Stimulated activated CD8-positive, alpha-beta memory T cell treated with anti-CD3 and anti-CD28 coated beads, Interleukin-12 subunit alpha, Interleukin-12 subunit beta, amount 100 ng/mL, for 4 hours (primary cell): ENCODE results near the gene ZBTB49.

ENCODE experiments used
- DNase-seq: peaks from one replicate; pipeline ENCODE4 v3.0.0-alpha.2; 2020; ENCODE audit warnings: low read depth

Gene ZBTB49

DNA sequence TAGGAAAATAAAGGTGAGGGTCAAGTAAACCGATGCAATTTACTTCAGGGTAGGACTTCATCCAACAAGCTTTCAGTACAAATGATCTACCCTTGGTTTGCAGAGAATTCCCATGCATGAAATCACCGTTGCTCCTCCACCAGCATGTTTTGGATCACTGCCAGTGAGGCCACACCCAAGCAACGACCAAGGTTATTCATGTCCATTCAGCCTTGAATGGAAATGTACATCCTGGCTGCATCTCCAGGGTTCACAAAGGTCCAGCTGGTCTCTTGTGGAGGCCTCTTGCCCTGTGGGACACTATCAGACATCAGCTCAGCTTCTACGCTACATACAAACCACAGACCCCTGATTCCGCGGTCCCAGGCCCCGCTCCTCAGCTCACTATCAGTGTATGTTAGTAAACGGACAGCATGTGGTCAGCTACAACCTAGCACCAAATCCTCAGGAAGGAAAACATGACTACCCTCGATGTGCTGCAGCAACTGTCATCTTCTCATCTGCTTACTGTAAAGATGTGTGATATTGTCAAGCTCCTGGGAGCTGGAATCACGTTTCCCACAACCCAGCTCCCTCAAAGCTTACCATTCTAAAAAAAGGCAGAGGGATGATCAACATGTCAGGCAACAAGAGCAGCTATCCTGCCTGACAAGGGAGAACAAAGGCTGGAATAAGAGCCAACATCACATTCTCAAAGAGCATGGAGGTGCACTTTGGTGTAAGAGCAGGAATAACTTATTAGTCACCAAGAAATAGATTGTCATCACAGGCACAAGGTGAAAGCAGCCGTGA lies 5.0 kb upstream of the ZBTB49 start:
- DNase-seq, result no peak

DNA sequence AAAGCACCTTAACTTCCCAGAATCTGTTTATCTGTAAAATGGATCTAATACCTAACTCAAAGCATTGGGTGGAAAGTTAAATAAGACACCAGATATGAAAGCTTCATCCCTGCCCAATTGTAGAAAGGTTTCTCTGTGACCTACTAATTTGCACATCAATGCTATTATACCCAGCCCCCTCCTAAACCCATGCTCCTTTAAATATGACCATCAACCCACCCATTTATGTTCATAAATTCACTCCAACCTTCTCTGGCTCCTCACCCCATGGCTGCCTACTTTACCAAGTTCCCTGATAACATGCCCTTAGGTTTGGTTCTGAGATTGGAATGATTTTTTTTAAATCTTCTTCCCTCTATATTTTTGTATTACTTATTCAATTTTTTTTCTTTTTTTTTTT lies 2.0 kb upstream of the ZBTB49 start:
- DNase-seq, result no peak

DNA sequence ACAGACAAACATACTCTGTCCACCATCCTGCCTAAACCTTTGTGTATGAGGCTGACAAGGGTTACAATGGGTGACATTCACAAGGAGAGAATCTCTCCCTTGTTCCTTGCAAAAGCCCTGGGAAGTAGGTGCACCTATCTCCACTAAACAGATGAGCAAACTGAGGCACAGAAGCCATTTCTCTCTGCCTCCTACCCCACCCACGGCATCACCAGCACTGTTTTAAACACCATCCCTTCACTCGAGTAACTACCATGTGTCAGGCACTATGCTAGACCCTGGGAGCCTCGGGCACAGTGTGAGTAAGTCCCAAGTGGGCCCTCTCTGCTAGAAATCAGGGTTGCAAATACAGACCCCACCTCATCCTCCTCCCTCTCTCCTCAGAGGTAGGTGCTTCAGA lies 996 bp upstream of the ZBTB49 start:
- DNase-seq, result no peak

DNA sequence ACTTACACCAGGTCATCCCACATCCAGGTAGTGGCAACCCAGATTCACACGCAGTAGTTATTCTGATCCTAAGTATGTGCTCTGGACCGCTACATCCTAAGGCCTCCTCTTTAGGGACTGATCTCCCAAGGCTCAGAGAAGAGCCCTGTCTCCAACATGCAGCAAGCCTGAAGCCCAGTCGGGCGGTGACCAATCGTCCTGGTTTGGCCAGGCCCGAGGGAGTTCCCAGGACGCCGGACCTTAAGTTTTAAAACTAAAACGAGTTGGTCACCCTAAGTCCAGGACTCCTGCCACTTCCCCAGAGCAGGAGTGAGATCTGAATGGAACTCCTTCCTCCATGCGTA lies 482 bp upstream of the ZBTB49 start:
- DNase-seq, result no peak

DNA sequence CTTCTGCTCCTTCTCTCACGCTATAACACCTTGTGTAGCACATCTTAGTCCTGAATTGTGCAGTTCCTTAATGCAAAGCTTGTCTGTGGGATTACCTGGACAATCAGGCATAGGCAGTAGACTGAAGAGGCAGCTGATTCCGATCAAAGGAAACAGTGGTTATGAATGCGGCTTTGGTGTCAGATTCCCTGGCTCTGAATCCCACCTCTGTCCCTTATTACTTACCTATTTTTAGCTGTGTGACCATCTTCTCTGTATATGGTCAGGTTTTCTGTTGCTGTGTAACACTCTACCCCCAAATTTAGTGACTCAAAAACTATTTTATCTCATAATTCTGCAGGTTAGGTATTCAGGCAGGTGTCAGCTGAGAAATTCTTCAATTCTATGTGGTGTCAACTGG lies 3.2 kb downstream of the ZBTB49 start:
- DNase-seq, result no peak

DNA sequence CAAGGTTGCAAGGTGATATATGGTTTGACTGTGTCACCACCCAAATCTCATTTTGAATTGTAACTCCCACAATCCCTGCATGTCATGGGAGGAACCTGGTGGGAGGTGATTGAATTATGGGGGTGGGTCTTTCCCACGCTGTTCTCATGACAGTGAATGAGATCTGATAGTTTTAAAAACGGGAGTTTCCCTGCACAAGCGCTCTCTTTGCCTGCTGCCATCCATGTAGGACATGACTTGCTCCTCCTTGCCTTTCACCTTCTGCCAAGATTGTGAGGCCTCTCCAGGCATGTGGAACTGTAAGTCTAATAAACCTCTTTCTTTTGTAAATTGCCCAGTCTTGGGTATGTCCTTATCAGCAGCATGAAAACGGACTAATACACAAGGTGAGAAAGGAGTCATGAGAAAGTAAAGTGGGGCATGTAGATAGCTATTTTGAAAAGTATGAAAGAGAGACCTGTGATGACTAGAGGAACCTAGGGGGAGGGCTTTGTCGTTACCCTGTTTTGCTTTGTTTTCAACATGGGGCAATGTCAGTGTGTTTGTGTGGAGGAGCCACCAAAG lies 6.3 kb downstream of the ZBTB49 start:
- DNase-seq, result no peak

DNA sequence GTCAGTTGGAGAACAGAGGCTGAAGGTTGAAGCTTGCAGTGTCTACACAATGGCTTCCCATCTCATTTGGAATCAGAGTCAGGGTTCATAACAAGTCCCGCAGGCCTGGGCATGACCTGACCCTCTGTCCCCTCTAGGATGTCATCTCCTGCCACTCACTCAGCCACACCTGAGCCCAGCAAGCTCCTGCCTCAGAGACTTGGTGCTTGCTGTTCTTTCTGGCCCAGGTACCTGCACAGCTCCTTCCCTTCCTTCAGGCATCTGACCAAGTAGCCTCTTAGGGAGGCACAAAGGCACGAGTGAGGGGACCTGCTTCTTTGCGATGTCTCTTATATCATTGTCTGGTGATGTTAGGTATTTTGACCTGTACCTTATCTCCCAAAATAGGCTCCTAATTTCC lies 9.0 kb downstream of the ZBTB49 start:
- DNase-seq, result no peak

DNA sequence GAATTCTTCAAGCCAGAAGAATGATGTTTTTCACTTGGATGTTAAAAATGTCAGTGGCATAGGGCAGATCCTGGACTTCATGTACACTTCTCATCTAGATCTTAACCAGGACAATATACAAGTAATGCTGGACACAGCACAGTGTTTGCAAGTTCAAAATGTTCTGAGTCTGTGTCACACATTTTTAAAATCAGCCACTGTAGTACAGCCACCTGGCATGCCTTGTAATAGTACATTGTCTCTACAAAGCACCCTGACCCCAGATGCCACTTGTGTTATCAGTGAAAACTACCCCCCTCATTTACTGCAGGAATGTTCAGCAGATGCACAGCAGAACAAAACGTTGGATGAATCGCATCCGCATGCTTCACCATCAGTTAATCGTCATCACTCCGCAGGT lies 11.9 kb downstream of the ZBTB49 start:
- DNase-seq, result no peak

DNA sequence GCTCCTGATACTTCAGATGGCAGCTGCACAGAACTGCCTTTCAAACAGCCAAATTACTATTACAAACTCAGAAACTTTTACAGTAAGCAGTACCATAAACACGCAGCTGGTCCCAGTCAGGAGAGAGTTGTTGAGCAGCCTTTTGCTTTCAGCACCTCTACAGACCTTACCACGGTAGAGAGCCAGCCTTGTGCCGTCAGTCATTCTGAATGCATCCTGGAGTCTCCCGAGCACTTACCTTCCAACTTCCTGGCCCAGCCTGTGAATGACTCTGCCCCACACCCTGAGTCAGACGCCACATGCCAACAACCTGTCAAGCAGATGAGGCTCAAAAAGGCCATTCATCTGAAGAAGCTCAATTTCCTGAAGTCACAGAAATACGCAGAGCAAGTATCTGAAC lies 12.4 kb downstream of the ZBTB49 start:
- no peak for DNase-seq

DNA sequence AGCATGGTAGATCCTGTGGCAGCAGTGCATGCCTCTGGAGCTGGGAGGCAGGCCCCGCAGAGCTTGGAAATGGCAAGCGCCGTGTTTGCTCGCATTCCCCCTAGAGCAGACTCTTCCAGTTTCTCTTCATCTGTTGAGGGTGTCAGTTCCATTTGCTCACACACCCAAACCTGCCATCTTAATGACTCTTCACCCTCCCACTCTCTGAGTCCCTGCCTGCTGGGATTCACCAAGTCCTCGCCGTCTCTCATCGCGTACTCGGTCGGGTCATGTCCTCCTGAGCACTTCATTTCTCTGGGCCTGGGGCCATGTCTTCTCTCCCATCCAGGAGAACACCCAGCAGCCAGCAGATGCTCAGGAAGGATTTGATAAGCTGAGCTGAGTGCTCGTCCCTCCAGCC lies 16.9 kb downstream of the ZBTB49 start:
- no peak for DNase-seq

DNA sequence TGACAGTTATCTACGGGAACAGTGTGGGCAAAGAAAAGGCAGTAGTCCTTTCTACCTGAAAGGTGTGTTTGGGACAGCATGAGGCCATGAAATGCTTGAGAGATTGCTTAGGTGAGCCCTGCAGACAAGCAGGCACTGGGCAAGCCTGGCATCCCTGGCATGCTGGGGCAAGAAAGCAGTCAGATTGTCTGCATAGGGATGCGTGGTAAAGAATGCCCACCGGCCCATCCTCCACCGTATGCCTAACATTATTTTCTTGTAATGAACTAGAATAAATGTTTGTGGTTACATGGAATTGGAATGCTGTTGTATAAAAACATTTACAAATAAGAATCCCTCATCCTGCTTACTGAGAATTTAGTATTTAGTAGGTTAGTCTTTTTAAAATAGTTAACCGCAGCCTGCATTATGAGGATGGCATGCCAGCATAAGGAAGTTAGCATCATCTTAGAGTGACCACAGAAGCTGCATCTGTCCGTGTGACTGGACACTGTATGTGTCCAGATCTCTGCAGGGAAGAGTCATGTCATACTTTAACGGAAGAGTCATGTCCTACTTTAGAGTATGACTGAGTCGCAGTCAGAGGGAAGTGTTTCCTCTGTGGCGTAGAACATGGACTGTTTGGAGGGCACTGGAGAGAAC lies 18.9 kb downstream of the ZBTB49 start:
- no peak for DNase-seq

DNA sequence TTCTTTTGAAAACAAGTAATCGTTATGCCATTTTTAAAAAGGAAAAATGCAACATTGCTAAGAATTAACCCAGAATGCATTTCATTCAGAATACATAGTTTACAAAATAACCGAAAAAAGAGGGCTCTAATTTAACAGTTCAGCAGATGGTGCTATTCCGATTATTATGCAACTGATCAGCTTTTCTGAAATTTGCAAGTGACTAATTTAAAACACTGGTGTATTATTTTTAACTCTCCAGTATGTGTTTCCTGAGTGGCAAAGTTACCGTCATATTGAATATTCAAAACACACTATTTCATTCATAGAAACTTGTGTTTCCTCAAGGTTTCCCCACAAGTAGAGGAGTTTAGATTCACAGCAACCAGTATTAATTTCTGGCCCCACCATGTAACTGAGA lies 21.1 kb downstream of the ZBTB49 start:
- no peak for DNase-seq

DNA sequence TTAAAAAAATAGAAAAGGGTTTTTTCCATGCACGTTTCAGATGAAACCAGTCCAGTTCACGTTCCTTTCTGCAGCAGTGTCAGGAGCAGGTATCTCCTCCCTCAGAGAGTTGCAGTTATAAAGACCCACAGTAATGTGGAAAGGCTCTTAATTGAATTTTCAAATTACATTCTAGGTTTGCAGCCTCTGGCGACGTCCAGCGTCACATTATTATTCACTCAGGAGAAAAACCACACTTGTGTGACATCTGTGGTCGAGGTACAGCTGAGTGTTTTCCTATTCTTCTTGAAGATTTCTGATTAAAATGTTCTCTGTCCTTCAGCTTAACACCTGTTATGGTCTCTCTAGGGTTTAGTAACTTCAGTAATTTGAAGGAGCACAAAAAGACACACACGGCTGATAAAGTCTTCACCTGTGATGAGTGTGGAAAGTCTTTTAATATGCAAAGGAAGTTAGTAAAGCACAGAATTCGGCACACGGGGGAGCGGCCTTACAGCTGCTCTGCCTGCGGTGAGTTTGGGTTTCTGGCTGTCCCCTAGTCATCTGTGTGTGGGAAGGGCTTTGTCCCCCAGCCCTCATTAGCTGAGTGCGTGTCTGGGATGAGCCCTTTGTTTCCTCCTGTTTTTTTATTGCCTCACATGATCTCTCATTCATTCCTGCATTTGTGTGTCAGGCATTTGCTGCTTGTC lies 25.6 kb downstream of the ZBTB49 start:
- DNase-seq, result no peak

DNA sequence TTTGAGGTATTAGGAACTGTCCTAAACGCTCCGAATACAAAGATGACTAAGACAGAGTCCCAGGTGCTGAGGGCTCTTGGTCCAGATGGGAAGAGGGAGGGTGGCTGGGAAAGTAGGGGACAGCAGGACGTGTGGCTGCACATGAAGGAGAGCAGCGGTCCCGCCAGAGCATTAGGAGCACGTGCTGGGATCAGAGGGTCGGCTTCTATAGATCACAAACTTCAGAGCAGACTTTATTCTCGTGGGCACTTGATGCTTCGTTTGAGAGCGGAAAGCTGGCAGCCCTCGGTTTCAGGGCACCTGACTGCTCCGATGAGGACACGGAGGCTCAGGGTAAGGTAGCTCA lies 26.1 kb downstream of the ZBTB49 start:
- no peak for DNase-seq

DNA sequence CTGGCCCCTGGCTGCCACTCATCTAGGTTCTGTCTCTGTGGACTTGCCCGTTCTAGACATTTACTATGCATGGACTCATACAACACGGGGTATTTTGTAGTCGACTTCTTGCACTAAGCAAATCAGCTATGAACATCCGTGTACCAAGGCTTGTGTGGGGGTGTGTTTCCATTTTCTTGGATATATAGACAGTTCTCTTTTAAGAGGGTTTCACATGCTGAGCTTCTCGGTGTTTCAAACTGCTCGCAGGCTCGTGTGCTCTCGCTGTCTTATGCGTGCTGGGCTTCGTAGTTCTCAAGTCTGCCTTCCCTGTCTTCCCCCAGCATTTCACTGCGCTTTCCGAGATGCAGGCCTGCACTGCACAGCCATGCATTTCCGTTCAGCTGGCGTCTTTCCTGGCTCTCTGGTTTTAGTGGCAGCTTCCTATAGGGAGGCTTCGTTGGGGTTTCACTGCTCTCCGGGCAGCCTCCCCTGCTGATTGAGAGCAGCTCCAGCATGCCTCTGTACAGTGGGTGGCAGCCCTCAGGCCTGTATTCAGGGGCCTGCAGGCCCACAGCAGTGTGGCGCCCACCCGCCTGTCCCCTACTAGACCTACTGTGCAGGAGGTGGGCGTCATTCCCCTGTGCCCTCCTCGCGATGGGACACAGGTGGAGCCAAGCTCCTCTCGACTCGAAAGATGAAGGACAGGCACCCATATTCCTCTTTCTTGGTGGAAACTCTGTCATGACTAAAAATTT lies 27.6 kb downstream of the ZBTB49 start:
- DNase-seq, result no peak

DNA sequence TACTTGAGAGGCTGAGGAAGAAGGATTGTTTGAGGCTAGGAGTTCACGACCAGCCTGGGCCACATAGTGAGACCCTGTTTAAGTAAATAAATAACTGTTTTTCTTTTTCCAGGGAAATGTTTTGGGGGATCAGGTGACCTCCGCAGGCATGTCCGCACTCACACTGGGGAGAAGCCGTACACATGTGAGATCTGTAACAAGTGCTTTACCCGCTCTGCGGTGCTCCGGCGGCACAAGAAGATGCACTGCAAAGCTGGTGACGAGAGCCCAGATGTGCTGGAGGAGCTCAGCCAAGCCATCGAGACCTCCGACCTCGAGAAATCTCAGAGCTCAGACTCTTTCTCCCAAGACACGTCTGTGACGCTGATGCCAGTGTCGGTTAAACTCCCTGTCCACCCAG lies 30.5 kb downstream of the ZBTB49 start:
- no peak for DNase-seq

DNA sequence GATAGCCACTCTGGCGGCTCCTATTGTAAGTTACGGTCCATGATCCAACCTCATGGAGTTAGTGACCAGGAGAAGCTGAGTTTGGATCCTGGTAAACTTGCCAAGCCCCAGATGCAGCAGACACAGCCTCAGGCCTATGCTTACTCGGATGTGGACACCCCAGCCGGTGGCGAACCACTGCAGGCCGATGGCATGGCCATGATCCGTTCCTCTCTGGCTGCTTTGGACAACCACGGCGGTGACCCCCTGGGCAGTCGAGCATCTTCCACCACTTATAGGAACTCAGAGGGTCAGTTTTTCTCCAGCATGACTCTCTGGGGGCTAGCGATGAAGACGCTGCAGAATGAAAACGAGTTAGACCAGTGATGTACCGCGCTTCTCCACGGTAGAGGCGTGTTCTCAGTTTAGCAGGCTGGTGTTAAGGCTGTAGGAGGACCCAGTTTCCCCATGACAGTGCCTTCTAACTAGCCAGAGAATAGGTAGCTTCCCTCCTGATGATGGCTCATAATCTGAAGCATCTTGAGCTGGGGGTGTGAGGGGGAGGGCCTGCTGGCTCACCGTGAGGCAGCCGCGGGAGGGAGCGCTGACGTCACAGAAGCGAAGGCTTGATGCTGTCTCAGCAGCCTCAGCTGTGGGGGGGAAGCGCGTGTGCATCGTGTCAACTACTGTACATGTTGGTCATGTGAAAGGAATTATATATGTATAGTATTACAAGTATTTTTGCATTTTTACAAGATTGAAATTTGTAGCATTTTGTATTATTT lies 31.1 kb downstream of the ZBTB49 start:
- no peak for DNase-seq

DNA sequence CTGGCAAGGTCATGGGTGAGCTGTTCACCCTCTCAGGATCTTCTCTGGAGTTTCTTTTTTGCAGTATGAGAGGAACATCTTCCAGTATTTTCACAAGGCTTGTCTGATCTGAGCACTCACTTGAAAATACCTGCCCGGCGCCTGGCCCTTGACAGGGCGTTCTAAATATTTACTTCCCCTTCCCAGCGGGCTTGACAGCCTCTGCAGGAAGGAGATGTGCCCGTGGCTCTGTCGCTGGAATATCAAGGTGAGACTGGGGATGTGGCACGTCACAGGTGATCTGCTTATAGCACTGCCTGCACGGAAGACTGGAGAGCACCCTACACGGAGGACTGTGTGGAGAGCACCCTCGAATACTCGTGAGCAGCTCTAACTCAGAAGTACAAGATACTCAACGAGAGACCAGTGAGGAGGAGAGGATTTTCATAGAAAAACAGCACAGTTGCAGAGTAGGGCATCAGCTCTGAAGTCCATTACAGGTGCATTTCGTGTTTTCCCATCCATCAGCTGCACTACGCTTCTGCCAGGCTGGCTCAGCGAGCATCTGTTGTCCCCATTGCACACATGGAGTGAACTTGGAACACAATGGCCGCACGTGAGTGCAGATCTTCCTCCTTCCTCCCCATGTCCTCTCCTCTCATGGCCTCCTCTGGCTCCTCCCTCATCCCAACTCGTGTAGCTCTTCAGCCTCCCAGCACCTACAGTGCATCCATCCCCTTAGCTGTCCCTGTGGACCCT lies 32.1 kb downstream of the ZBTB49 start:
- DNase-seq, result no peak

DNA sequence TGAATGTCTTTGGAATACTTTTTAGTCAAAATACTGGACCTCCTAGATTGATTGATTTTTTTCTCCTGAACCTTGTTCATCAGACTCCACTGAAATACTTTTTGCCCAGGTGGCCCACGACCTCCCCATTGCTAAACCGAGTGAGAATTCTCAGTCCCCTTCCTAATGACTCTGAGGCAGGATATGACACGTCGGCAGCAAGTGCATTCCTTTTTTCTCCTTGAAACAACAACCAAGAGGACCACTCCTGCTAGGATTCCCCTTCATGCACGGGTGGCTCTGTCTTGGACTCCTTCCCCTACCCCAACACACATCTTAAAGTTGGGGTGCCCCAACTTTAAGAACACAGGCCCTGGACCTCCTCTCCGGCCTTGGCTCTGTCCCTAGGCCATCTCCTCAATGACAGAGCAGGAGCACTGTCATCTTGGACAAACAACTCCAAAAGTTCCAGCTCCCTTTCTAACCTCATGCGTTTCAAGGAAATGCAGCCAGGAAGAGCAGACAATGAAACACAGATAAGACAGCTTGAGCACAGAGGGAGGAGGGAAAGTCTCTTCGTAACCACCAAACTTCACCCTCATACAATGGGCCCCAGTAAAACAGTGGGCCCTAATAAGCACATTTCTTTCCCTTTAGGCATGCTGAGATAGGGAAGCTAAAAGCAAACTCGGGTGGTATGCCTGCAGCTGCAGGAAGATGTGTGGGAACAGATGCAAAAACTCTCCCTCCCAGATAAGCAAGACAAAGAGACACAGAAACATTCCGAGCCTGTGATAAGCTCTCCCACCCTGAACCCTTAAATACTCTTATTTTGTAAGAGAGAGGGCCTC lies 33.9 kb downstream of the ZBTB49 start:
- no peak for DNase-seq

DNA sequence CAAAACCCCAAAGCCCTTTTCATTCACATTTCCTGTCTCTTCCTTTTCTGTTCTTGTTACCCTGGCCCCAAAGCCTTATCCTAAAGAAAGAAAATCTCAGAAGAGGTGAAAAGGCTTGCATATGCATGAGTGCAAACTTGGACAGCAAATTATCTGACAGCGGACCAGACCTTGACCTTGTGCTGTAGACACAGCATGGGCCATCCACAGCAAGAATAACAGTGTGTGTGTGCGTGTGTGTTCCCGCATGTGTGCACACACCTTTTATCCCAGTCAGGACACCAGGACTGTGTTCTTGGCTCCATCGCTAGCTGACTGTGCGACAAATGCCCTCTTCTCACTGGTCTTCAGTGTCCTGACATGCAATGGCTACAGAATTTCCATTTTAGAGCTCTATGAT lies 35.3 kb downstream of the ZBTB49 start:
- no peak for DNase-seq
